GM19328 (cell line): ENCODE measurements around the gene JAML.
"Not testable (repeated sequence)": the region's sequence is repeated elsewhere in the genome, so short reads cannot be mapped to it uniquely, and the experiment has no call there.

Source experiments
- ATAC-seq: cut with Tn5 transposase; IDR thresholded peaks from one replicate; pipeline ENCODE4 v1.9.1; 2021; ENCODE audit warnings: mild to moderate bottlenecking, moderate library complexity; ENCODE audit not compliant: unreplicated experiment

JAML gene

GRCh38 chr11:118199135-118199534 is 25.7 kb downstream of the JAML start:
- no peak for ATAC-seq

- ATAC-seq: no peak
These were observed 26.4 kb downstream of the JAML start for GRCh38 chr11:118198370-118198769.

- ATAC-seq: no peak
These were observed 29.8 kb downstream of the JAML start for GRCh38 chr11:118194835-118195627.

GRCh38 chr11:118193910-118194566 is 30.8 kb downstream of the JAML start:
- no peak for ATAC-seq

- not testable (repeated sequence) for ATAC-seq
These were observed 32.0 kb downstream of the JAML start for GRCh38 chr11:118192817-118193216.

- ATAC-seq: not testable (repeated sequence)
These were observed 33.8 kb downstream of the JAML start for GRCh38 chr11:118190942-118191506.

- ATAC-seq: no peak
These were observed 38.3 kb downstream of the JAML start for GRCh38 chr11:118186346-118187107.

- no peak for ATAC-seq
These were observed 39.8 kb downstream of the JAML start for GRCh38 chr11:118184784-118185579.

- not testable (repeated sequence) for ATAC-seq
These were observed 41.1 kb downstream of the JAML start for GRCh38 chr11:118183691-118184090.

GRCh38 chr11:118180300-118180703 is 44.5 kb downstream of the JAML start:
- ATAC-seq: no peak

GRCh38 chr11:118176778-118177134 is 48.1 kb downstream of the JAML start:
- no peak for ATAC-seq

- no peak for ATAC-seq
These were observed 48.6 kb downstream of the JAML start, which contains the start of gene SCN2B for GRCh38 chr11:118175993-118176777. SCN2B (minus strand) TSS chr11:118176639; CDS start chr11:118176431, 208 bp downstream.

GRCh38 chr11:118175031-118175992 is 49.5 kb downstream of the JAML start:
- ATAC-seq: no peak

- ATAC-seq: no peak
These were observed 50.7 kb downstream of the JAML start for GRCh38 chr11:118174006-118174567.

GRCh38 chr11:118172356-118172755 is 52.5 kb downstream of the JAML start:
- ATAC-seq: no peak

GRCh38 chr11:118171269-118172062 is 53.3 kb downstream of the JAML start:
- no peak for ATAC-seq

GRCh38 chr11:118170882-118171268 is 53.9 kb downstream of the JAML start:
- ATAC-seq: no peak
